ENCODE measurements around the gene FNDC3B.

Gene FNDC3B

DNA sequence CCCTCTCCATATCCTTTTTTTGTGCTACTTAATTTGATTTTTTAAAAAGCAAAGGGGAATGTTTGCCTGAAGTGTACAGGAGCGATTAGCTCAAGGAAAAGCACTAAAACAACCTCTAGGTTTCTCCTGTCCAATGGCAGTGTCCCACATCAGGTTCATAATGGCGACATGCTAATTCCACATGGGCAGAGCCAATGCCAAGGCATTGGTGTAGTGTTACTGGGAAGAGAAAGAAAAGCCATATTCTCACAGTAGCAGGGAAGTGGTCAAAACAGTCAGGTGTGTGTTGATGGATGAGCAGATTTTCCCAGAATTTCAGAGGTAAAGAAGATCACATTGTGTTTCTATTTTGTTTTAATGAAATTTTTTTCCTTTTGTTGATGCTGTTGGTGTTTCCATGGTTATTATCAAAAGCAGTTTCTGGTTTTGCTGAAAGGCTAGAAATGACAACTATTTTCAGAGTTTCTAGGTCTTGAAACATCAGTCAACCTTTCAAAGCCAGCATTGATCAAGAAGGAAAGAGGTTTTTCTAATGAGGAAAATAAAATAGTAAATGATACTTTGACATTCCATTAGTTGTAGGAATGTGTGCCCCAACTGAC, 65.2 kb downstream of the FNDC3B start:
- Histone ChIP-seq H3K4me2 (ENCODE audit: low read length) (no peak overlapping the region), H4K20me1 (ENCODE audit: insufficient read depth, low read length) (no peaks in the 10 kb centered on the region), H3K36me3 (ENCODE audit: insufficient read depth, low read length) (no peaks in the 10 kb centered on the region), H3K27ac (ENCODE audit: low read depth, low read length, poor library complexity, severe bottlenecking) (no peak overlapping the region), H3K4me1 (ENCODE audit: insufficient read depth, low read length, severe bottlenecking) (peaks cover 32% of the 10 kb centered on the region), H2AFZ (ENCODE audit: low read length) (no peak overlapping the region), H3K27me3 (ENCODE audit: insufficient read depth, low read length) (no peaks in the 10 kb centered on the region), H3K79me2 (ENCODE audit: insufficient read depth, low read length) (no peaks in the 10 kb centered on the region), H3K9me3 (ENCODE audit: low read length) (no peaks in the 10 kb centered on the region), H3K9ac (ENCODE audit: low read length) (no peak overlapping the region), H3K9me2 (ENCODE audit: low read depth, low read length) (no peaks in the 10 kb centered on the region), H3F3A (ENCODE audit: insufficient read depth, low read length) (no peaks in the 10 kb centered on the region), H3K4me3 (ENCODE audit: low read depth, low read length, poor library complexity, severe bottlenecking) (no peak overlapping the region)
- TF ChIP-seq, protein P1, sequence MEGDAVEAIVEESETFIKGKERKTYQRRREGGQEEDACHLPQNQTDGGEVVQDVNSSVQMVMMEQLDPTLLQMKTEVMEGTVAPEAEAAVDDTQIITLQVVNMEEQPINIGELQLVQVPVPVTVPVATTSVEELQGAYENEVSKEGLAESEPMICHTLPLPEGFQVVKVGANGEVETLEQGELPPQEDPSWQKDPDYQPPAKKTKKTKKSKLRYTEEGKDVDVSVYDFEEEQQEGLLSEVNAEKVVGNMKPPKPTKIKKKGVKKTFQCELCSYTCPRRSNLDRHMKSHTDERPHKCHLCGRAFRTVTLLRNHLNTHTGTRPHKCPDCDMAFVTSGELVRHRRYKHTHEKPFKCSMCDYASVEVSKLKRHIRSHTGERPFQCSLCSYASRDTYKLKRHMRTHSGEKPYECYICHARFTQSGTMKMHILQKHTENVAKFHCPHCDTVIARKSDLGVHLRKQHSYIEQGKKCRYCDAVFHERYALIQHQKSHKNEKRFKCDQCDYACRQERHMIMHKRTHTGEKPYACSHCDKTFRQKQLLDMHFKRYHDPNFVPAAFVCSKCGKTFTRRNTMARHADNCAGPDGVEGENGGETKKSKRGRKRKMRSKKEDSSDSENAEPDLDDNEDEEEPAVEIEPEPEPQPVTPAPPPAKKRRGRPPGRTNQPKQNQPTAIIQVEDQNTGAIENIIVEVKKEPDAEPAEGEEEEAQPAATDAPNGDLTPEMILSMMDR (IDR thresholded peaks at IDR 0.05; ENCODE audit: low read length): no peak
- no peak for TF ChIP-seq EZH2 (IDR thresholded peaks at IDR 0.05; ENCODE audit: borderline replicate concordance, low read length)

DNA sequence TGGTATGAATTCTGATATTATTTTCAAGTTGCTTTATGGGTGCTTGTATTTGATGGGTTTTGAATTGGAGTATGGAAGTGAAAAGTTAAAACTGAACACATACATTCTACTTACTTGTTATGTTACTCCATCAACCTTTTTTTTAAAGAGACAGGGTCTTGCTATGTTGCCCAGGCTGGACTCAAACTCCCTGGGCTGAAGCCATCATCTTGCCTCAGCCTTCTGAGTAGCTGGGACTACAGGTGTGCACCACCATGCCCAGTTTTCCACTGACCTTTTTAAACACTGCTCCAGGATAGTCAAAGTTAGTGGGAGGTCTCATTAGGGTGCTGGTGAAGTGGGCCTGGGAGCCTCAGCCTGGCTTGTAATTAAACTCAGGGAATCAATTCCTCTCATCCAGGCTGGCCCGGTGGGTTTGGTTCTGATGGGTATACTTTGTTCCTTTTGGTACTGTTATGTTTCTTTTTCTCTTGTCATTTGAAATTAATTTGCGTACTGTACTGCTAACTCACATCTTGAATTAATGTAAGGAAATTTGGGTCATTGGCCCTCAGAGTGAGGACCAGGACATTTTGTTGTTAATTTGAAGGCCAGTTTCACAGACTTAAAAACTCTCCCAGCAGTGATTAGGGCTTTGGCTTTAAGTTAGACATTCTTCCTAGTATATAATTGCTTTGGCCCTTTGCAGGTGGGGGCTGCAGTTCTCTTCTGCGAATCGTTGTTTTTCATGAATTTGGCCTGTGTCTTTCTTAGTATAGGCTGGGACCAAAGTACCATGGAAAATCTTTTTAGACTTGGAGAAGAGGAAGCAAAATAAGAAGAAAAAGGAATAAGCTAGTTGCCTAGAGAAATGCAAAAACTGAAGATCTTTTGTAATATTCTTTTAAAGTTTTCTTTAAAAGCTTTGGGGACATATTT, 66.9 kb downstream of the FNDC3B start:
- H3K9me3 ChIP-seq (ENCODE audit: low read length): no peaks in the 10 kb centered on the region
- no peaks in the 10 kb centered on the region for H3K36me3 ChIP-seq (ENCODE audit: insufficient read depth, low read length)
- no peak overlapping the region for H3K27ac ChIP-seq (ENCODE audit: low read depth, low read length, poor library complexity, severe bottlenecking)
- H3K79me2 ChIP-seq (ENCODE audit: insufficient read depth, low read length): no peaks in the 10 kb centered on the region
- H3K4me1 ChIP-seq (ENCODE audit: insufficient read depth, low read length, severe bottlenecking): peaks cover 26% of the 10 kb centered on the region
- no peak overlapping the region for H3K4me3 ChIP-seq (ENCODE audit: low read depth, low read length, poor library complexity, severe bottlenecking)
- no peak overlapping the region for H3K9ac ChIP-seq (ENCODE audit: low read length)
- no peaks in the 10 kb centered on the region for H3F3A ChIP-seq (ENCODE audit: insufficient read depth, low read length)
- H2AFZ ChIP-seq (ENCODE audit: low read length): no peak overlapping the region
- TF ChIP-seq, protein P1 (IDR thresholded peaks at IDR 0.05; ENCODE audit: low read length): no peak
- no peak for TF ChIP-seq EZH2 (IDR thresholded peaks at IDR 0.05; ENCODE audit: borderline replicate concordance, low read length)
- no peaks in the 10 kb centered on the region for H3K27me3 ChIP-seq (ENCODE audit: insufficient read depth, low read length)
- H3K9me2 ChIP-seq (ENCODE audit: low read depth, low read length): no peaks in the 10 kb centered on the region
- H4K20me1 ChIP-seq (ENCODE audit: insufficient read depth, low read length): no peaks in the 10 kb centered on the region
- H3K4me2 ChIP-seq (ENCODE audit: low read length): no peak overlapping the region

DNA sequence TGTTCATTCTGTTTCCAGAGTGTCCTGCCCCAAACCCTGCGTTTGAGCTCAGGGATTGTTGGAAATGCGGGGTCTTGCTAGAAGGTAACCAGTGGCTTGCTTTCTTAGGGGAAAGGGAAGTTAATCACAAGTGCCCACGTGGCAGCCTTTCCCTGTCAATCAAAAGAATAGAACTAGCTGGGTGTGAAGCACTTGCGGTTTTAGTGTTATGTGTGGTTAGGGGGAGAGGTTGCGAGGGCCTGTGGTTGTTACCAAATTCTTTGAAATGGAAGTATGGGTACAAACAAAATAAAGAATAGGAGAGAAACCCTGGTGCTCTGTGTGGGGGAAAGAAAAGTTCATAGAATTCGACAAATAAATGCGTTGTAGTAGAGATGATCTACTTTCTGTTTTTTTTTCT, 67.6 kb downstream of the FNDC3B start:
- H3K4me2 ChIP-seq (ENCODE audit: low read length): peak overlapping the region; percentile 1; the same call in 1 of the 2 replicates
- H3K27ac ChIP-seq (ENCODE audit: low read depth, low read length, poor library complexity, severe bottlenecking): no peak overlapping the region
- H3K36me3 ChIP-seq (ENCODE audit: insufficient read depth, low read length): no peaks in the 10 kb centered on the region
- TF ChIP-seq, protein P1 (IDR thresholded peaks at IDR 0.05; ENCODE audit: low read length): no peak
- no peak for TF ChIP-seq EZH2 (IDR thresholded peaks at IDR 0.05; ENCODE audit: borderline replicate concordance, low read length)
- H3K9me2 ChIP-seq (ENCODE audit: low read depth, low read length): no peaks in the 10 kb centered on the region
- no peaks in the 10 kb centered on the region for H3K79me2 ChIP-seq (ENCODE audit: insufficient read depth, low read length)
- H3K27me3 ChIP-seq (ENCODE audit: insufficient read depth, low read length): no peaks in the 10 kb centered on the region
- H4K20me1 ChIP-seq (ENCODE audit: insufficient read depth, low read length): no peaks in the 10 kb centered on the region
- H3F3A ChIP-seq (ENCODE audit: insufficient read depth, low read length): no peaks in the 10 kb centered on the region
- no peaks in the 10 kb centered on the region for H3K9me3 ChIP-seq (ENCODE audit: low read length)
- no peak overlapping the region for H3K9ac ChIP-seq (ENCODE audit: low read length)
- H3K4me3 ChIP-seq (ENCODE audit: low read depth, low read length, poor library complexity, severe bottlenecking): no peak overlapping the region
- H3K4me1 ChIP-seq (ENCODE audit: insufficient read depth, low read length, severe bottlenecking): peaks cover 25% of the 10 kb centered on the region
- no peak overlapping the region for H2AFZ ChIP-seq (ENCODE audit: low read length)

All from OCI-LY1 (cell line).